WTC11 (cell line): ENCODE data around the gene KCMF1. TPM values are rescaled to one million over a fixed set of nuclear protein-coding genes. Genes with fewer than 3 reads are reported as not detected.

Experiments used
- ELF4 ChIP-seq: sonication (generic); formaldehyde crosslinking; IDR thresholded peaks from 2 replicates; pipeline ENCODE4 v1.8.1; 2022; ENCODE audit warnings: low read depth, mild to moderate bottlenecking, moderate library complexity, missing genetic modification reagents
- FOXP1 ChIP-seq: sonication (generic); formaldehyde crosslinking; IDR thresholded peaks from 2 replicates; pipeline ENCODE4 v1.8.0; 2022; ENCODE audit warnings: missing genetic modification reagents, mild to moderate bottlenecking, moderate library complexity, borderline replicate concordance
- GABPB1 ChIP-seq: sonication (generic); formaldehyde crosslinking; IDR thresholded peaks from 2 replicates; pipeline ENCODE4 v1.8.1; 2023; ENCODE audit warnings: mild to moderate bottlenecking, missing genetic modification reagents
- JUN ChIP-seq: sonication (generic); formaldehyde crosslinking; IDR thresholded peaks from 2 replicates; pipeline ENCODE4 v1.8.0; 2023; ENCODE audit warnings: mild to moderate bottlenecking, missing genetic modification reagents
- KAT7 ChIP-seq: sonication (generic); formaldehyde crosslinking; IDR thresholded peaks from 2 replicates; pipeline ENCODE4 v1.8.1; 2023; ENCODE audit warnings: missing genetic modification reagents, mild to moderate bottlenecking, borderline replicate concordance
- NFATC4 ChIP-seq: fragments of 250-450 bp; sonication (Bioruptor Pico); IDR thresholded peaks from 2 replicates; pipeline ENCODE4 v1.9.0; 2021; ENCODE audit warnings: mild to moderate bottlenecking
- PRDM15 ChIP-seq: sonication (generic); formaldehyde crosslinking; IDR thresholded peaks from 2 replicates; pipeline ENCODE4 v1.8.0; 2022; ENCODE audit warnings: missing genetic modification reagents
- SMAD3 ChIP-seq: sonication (generic); formaldehyde crosslinking; IDR thresholded peaks from 2 replicates; pipeline ENCODE4 v1.8.0; 2022; ENCODE audit warnings: missing genetic modification reagents, mild to moderate bottlenecking, borderline replicate concordance
- TCF7 ChIP-seq: sonication (generic); formaldehyde crosslinking; IDR thresholded peaks from 2 replicates; pipeline ENCODE4 v1.8.0; 2022; ENCODE audit warnings: mild to moderate bottlenecking, low read depth, missing genetic modification reagents, moderate library complexity
- TEAD4 ChIP-seq: sonication (generic); formaldehyde crosslinking; IDR thresholded peaks from 2 replicates; pipeline ENCODE4 v1.8.0; 2022; ENCODE audit warnings: mild to moderate bottlenecking, missing genetic modification reagents
- ZNF121 ChIP-seq: sonication (generic); formaldehyde crosslinking; IDR thresholded peaks from 2 replicates; pipeline ENCODE4 v1.8.0; 2023; ENCODE audit warnings: missing genetic modification reagents
- ZNF281 ChIP-seq: sonication (generic); formaldehyde crosslinking; IDR thresholded peaks from 2 replicates; pipeline ENCODE4 v1.8.0; 2023; ENCODE audit warnings: mild to moderate bottlenecking, missing genetic modification reagents
- ZNF317 ChIP-seq: sonication (generic); formaldehyde crosslinking; IDR thresholded peaks from 2 replicates; pipeline ENCODE4 v1.8.1; 2023; ENCODE audit warnings: low read depth, mild to moderate bottlenecking, moderate library complexity, missing genetic modification reagents, borderline replicate concordance
- ZNF396 ChIP-seq: fragments of 250-450 bp; sonication (Bioruptor Pico); IDR thresholded peaks from 2 replicates; pipeline ENCODE4 v1.8.0; 2021; ENCODE audit warnings: mild to moderate bottlenecking, moderate library complexity, borderline replicate concordance
- ZNF416 ChIP-seq: fragments of 250-450 bp; sonication (Bioruptor Pico); IDR thresholded peaks from 2 replicates; pipeline ENCODE4 v1.9.0; 2021; ENCODE audit warnings: mild to moderate bottlenecking, inconsistent platforms
- total RNA-seq: library from RNA; stranded (reverse); gene quantifications from 3 replicates; pipeline ENCODE4 v1.2.3, GENCODE V29; 2021
- TF ChIP-seq, protein P1 (sequence below): sonication (generic); formaldehyde crosslinking; IDR thresholded peaks from 2 replicates; pipeline ENCODE4 v1.8.1; 2022; ENCODE audit warnings: missing genetic modification reagents, borderline replicate concordance
- TF ChIP-seq, protein P2 (sequence below): sonication (generic); formaldehyde crosslinking; IDR thresholded peaks from 2 replicates; pipeline ENCODE4 v1.8.1; 2023; ENCODE audit warnings: mild to moderate bottlenecking, missing genetic modification reagents, borderline replicate concordance
- TF ChIP-seq, protein P3 (sequence below): sonication (generic); formaldehyde crosslinking; conservative IDR thresholded peaks from 2 replicates; pipeline ENCODE4 v1.8.1; 2023; ENCODE audit warnings: mild to moderate bottlenecking, low read depth, missing genetic modification reagents, moderate library complexity
- TF ChIP-seq, protein P4 (sequence below): sonication (generic); formaldehyde crosslinking; IDR thresholded peaks from 2 replicates; pipeline ENCODE4 v1.8.1; 2023; ENCODE audit warnings: mild to moderate bottlenecking, missing genetic modification reagents
- TF ChIP-seq, protein P5 (sequence below): fragments of 250-450 bp; sonication (Bioruptor Pico); IDR thresholded peaks from 2 replicates; pipeline ENCODE4 v1.9.0; 2021; ENCODE audit warnings: mild to moderate bottlenecking

The KCMF1 gene
- total RNA-seq, 1 experiment from 2014 or later = 117 TPM

- TF ChIP-seq, protein P1, sequence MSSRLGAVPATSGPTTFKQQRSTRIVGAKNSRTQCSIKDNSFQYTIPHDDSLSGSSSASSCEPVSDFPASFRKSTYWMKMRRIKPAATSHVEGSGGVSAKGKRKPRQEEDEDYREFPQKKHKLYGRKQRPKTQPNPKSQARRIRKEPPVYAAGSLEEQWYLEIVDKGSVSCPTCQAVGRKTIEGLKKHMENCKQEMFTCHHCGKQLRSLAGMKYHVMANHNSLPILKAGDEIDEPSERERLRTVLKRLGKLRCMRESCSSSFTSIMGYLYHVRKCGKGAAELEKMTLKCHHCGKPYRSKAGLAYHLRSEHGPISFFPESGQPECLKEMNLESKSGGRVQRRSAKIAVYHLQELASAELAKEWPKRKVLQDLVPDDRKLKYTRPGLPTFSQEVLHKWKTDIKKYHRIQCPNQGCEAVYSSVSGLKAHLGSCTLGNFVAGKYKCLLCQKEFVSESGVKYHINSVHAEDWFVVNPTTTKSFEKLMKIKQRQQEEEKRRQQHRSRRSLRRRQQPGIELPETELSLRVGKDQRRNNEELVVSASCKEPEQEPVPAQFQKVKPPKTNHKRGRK (CRISPR knock-in tag) = no peak
- TF ChIP-seq, protein P2, sequence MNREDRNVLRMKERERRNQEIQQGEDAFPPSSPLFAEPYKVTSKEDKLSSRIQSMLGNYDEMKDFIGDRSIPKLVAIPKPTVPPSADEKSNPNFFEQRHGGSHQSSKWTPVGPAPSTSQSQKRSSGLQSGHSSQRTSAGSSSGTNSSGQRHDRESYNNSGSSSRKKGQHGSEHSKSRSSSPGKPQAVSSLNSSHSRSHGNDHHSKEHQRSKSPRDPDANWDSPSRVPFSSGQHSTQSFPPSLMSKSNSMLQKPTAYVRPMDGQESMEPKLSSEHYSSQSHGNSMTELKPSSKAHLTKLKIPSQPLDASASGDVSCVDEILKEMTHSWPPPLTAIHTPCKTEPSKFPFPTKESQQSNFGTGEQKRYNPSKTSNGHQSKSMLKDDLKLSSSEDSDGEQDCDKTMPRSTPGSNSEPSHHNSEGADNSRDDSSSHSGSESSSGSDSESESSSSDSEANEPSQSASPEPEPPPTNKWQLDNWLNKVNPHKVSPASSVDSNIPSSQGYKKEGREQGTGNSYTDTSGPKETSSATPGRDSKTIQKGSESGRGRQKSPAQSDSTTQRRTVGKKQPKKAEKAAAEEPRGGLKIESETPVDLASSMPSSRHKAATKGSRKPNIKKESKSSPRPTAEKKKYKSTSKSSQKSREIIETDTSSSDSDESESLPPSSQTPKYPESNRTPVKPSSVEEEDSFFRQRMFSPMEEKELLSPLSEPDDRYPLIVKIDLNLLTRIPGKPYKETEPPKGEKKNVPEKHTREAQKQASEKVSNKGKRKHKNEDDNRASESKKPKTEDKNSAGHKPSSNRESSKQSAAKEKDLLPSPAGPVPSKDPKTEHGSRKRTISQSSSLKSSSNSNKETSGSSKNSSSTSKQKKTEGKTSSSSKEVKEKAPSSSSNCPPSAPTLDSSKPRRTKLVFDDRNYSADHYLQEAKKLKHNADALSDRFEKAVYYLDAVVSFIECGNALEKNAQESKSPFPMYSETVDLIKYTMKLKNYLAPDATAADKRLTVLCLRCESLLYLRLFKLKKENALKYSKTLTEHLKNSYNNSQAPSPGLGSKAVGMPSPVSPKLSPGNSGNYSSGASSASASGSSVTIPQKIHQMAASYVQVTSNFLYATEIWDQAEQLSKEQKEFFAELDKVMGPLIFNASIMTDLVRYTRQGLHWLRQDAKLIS (CRISPR knock-in tag) = peak; percentile 89; the same call in 1 of the 2 replicates
- TF ChIP-seq ZNF281 (no peak), JUN (CRISPR knock-in tag) (peak; percentile 64; the same call in 1 of the 2 replicates), ELF4 (CRISPR knock-in tag) (no peak), ZNF416 (no peak), NFATC4 (no peak), FOXP1 (CRISPR knock-in tag) (no peak), ZNF396 (no peak), ZNF121 (CRISPR knock-in tag) (no peak), ZNF317 (CRISPR knock-in tag) (no peak), TEAD4 (peak; percentile 91), TCF7 (no peak), SMAD3 (no peak; the same call in 1 of the 2 replicates), KAT7 (no peak), PRDM15 (no peak), GABPB1 (CRISPR knock-in tag) (no peak)
- TF ChIP-seq, protein P3, sequence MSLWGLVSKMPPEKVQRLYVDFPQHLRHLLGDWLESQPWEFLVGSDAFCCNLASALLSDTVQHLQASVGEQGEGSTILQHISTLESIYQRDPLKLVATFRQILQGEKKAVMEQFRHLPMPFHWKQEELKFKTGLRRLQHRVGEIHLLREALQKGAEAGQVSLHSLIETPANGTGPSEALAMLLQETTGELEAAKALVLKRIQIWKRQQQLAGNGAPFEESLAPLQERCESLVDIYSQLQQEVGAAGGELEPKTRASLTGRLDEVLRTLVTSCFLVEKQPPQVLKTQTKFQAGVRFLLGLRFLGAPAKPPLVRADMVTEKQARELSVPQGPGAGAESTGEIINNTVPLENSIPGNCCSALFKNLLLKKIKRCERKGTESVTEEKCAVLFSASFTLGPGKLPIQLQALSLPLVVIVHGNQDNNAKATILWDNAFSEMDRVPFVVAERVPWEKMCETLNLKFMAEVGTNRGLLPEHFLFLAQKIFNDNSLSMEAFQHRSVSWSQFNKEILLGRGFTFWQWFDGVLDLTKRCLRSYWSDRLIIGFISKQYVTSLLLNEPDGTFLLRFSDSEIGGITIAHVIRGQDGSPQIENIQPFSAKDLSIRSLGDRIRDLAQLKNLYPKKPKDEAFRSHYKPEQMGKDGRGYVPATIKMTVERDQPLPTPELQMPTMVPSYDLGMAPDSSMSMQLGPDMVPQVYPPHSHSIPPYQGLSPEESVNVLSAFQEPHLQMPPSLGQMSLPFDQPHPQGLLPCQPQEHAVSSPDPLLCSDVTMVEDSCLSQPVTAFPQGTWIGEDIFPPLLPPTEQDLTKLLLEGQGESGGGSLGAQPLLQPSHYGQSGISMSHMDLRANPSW = no peak
- TF ChIP-seq, protein P4, sequence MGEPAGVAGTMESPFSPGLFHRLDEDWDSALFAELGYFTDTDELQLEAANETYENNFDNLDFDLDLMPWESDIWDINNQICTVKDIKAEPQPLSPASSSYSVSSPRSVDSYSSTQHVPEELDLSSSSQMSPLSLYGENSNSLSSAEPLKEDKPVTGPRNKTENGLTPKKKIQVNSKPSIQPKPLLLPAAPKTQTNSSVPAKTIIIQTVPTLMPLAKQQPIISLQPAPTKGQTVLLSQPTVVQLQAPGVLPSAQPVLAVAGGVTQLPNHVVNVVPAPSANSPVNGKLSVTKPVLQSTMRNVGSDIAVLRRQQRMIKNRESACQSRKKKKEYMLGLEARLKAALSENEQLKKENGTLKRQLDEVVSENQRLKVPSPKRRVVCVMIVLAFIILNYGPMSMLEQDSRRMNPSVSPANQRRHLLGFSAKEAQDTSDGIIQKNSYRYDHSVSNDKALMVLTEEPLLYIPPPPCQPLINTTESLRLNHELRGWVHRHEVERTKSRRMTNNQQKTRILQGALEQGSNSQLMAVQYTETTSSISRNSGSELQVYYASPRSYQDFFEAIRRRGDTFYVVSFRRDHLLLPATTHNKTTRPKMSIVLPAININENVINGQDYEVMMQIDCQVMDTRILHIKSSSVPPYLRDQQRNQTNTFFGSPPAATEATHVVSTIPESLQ (CRISPR knock-in tag) = no peak
- TF ChIP-seq, protein P5, sequence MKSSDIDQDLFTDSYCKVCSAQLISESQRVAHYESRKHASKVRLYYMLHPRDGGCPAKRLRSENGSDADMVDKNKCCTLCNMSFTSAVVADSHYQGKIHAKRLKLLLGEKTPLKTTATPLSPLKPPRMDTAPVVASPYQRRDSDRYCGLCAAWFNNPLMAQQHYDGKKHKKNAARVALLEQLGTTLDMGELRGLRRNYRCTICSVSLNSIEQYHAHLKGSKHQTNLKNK (CRISPR knock-in tag) = no peak
Observed at GRCh38 chr2:84958135-84959059, 12.6 kb upstream of the KCMF1 start (continued).
